K562 (cell line): ENCODE data around the gene GSTO2.

ENCODE experiments used
- ARNT ChIP-seq, 2 experiments: fragments of 450-650 bp; IDR thresholded peaks; 2 replicates each; pipeline ENCODE4 v1.6.1; 2016; ENCODE audit warnings: mild to moderate bottlenecking in 1 of 2
- ATF7 ChIP-seq: fragments of 450-650 bp; IDR thresholded peaks from 2 replicates; pipeline ENCODE4 v1.7.1; 2014; ENCODE audit warnings: mild to moderate bottlenecking, moderate library complexity
- BHLHE40 ChIP-seq: IDR thresholded peaks from 2 replicates; pipeline ENCODE4 v1.6.1; 2011; ENCODE audit warnings: low read length, improper control_type of control experiment
- EP300 ChIP-seq: IDR thresholded peaks from 2 replicates; pipeline ENCODE4 v1.6.1; 2012; ENCODE audit warnings: low read length, improper control_type of control experiment
- FOXK2 ChIP-seq, 2 experiments: fragments of 450-650 bp; IDR thresholded peaks in 1 of 2; conservative IDR thresholded peaks in 1 of 2; 2 replicates each; pipeline ENCODE4 v1.6.1; 2016; ENCODE audit warnings: low read depth in 2 of 2, mild to moderate bottlenecking in 1 of 2
- GATA2 ChIP-seq: sonication (generic); formaldehyde crosslinking; IDR thresholded peaks from 2 replicates; pipeline ENCODE4 v1.4.0; 2020; ENCODE audit warnings: mild to moderate bottlenecking, missing genetic modification reagents
- PHF8 ChIP-seq: fragments of 200-600 bp; sonication (generic); IDR thresholded peaks from 2 replicates; pipeline ENCODE4 v1.6.1; 2012; ENCODE audit warnings: mixed run types, mild to moderate bottlenecking, inconsistent platforms, low read length, moderate library complexity, borderline replicate concordance
- POLR2A ChIP-seq: fragments of 450-650 bp; conservative IDR thresholded peaks from 2 replicates; pipeline ENCODE4 v1.6.1; 2016
- RBM22 ChIP-seq: fragments of 200-400 bp; formaldehyde crosslinking; IDR thresholded peaks from 2 replicates; pipeline ENCODE4 v1.6.1; 2018; ENCODE audit warnings: low read length, low read depth; ENCODE audit not compliant: poor library complexity, severe bottlenecking
- RFX5 ChIP-seq: IDR thresholded peaks from 2 replicates; pipeline ENCODE4 v1.6.1; 2011; ENCODE audit warnings: low read depth, mild to moderate bottlenecking, improper control_type of control experiment, low read length
- SRF ChIP-seq, 2 experiments: fragments of 250-450, 450-650 bp in 1 of 2; sonication (Bioruptor Pico) in 1 of 2; sonication (generic) in 1 of 2; formaldehyde crosslinking; IDR thresholded peaks; 2 replicates each; pipeline versions ENCODE4 v1.5.0 to v1.5.1; 2020 to 2022; ENCODE audit warnings: mild to moderate bottlenecking in 1 of 2, missing genetic modification reagents in 1 of 2
- TF ChIP-seq, protein P1 (sequence below), 3 experiments: IDR thresholded peaks in 2 of 3; conservative IDR thresholded peaks in 1 of 3; 2 replicates each; pipeline ENCODE4 v1.5.1; 2011 to 2012; ENCODE audit warnings: low read length in 3 of 3, mild to moderate bottlenecking in 3 of 3, control low read depth in 2 of 3, improper control_type of control experiment in 1 of 3, inconsistent platforms in 1 of 3, low read depth in 1 of 3, mixed read lengths in 1 of 3, moderate library complexity in 1 of 3; ENCODE audit not compliant: insufficient read depth in 2 of 3
- TF ChIP-seq, protein P2 (sequence below): fragments of 250-450 bp; sonication (Bioruptor Pico); IDR thresholded peaks from 2 replicates; pipeline ENCODE4 v1.4.0; 2020; ENCODE audit warnings: mild to moderate bottlenecking, moderate library complexity

GRCh38 chr10:104306897-104307296 lies 37.9 kb downstream of the GSTO2 start:
- TF ChIP-seq FOXK2 (conservative IDR thresholded peaks at IDR 0.05 in 1 of 2, IDR thresholded peaks at IDR 0.05 in 1 of 2; ENCODE audit: low read depth in 2 of 2) (no peak), POLR2A (no peak; the same call in 1 of the 2 replicates), SRF (CRISPR knock-in tag; IDR thresholded peaks at IDR 0.05) (no peak), ATF7 (no peak), RBM22 (no peak), BHLHE40 (no peak), RFX5 (no peak), PHF8 (no peak), GATA2 (no peak), EP300 (no peak), ARNT (IDR thresholded peaks at IDR 0.05) (no peak)
- TF ChIP-seq, protein P1, sequence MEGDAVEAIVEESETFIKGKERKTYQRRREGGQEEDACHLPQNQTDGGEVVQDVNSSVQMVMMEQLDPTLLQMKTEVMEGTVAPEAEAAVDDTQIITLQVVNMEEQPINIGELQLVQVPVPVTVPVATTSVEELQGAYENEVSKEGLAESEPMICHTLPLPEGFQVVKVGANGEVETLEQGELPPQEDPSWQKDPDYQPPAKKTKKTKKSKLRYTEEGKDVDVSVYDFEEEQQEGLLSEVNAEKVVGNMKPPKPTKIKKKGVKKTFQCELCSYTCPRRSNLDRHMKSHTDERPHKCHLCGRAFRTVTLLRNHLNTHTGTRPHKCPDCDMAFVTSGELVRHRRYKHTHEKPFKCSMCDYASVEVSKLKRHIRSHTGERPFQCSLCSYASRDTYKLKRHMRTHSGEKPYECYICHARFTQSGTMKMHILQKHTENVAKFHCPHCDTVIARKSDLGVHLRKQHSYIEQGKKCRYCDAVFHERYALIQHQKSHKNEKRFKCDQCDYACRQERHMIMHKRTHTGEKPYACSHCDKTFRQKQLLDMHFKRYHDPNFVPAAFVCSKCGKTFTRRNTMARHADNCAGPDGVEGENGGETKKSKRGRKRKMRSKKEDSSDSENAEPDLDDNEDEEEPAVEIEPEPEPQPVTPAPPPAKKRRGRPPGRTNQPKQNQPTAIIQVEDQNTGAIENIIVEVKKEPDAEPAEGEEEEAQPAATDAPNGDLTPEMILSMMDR (IDR thresholded peaks at IDR 0.05 in 2 of 3, conservative IDR thresholded peaks at IDR 0.05 in 1 of 3; ENCODE audit: insufficient read depth in 2 of 3, low read depth in 1 of 3, low read length in 3 of 3): no peak
- TF ChIP-seq, protein P2, sequence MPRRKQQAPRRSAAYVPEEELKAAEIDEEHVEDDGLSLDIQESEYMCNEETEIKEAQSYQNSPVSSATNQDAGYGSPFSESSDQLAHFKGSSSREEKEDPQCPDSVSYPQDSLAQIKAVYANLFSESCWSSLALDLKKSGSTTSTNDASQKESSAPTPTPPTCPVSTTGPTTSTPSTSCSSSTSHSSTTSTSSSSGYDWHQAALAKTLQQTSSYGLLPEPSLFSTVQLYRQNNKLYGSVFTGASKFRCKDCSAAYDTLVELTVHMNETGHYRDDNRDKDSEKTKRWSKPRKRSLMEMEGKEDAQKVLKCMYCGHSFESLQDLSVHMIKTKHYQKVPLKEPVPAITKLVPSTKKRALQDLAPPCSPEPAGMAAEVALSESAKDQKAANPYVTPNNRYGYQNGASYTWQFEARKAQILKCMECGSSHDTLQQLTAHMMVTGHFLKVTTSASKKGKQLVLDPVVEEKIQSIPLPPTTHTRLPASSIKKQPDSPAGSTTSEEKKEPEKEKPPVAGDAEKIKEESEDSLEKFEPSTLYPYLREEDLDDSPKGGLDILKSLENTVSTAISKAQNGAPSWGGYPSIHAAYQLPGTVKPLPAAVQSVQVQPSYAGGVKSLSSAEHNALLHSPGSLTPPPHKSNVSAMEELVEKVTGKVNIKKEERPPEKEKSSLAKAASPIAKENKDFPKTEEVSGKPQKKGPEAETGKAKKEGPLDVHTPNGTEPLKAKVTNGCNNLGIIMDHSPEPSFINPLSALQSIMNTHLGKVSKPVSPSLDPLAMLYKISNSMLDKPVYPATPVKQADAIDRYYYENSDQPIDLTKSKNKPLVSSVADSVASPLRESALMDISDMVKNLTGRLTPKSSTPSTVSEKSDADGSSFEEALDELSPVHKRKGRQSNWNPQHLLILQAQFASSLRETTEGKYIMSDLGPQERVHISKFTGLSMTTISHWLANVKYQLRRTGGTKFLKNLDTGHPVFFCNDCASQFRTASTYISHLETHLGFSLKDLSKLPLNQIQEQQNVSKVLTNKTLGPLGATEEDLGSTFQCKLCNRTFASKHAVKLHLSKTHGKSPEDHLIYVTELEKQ: no peak
